CMK (cell line): ENCODE results near the gene ITCH.

Source experiments
- DNase-seq: peaks from one replicate; pipeline ENCODE4 v3.0.0-alpha.2; 2010; ENCODE audit warnings: low read depth

Gene ITCH

DNA sequence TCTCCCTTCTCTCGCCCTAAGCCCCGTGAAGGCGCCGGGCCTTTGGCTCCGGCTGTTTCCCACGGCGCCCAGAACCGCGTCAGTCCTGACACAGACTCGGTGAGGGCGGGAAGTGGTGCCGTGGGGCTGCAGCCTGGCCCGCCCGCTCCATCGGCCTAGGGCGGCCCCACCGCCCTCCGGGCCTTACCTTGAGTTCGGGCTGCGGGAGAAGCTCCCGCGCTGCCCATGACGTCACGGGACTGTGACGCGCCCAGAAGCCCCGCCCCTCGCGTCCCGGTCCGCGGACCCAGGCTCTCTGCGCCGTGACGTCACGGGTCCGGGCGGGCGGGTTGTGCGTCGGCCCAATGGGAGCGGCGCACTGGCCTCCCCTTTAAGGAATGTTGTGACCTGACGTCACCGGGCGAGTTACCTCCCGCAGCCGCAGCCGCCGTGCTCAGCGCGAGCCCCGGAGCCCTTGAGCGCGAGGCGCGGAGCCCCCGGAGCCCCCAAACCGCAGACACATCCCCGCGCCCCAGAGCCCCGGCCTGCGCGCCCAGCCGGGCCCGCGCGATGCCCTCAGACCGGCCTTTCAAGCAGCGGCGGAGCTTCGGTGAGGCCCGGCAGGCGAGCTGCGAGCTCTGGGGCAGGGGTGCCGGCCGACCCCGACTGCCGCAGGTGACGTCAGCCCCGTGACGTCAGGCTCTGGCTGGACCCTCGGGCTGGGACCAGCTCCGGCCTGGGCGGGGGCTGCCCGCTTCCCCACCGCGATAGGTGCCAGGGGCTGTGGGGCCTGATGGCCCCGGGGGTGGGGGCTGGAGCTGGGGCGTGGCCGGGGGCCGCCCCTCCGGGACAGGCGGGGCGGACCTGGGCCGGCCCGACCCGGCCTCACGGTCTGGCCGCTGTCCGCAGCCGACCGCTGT, 195.5 kb downstream of the ITCH start, which contains the start of gene MAP1LC3A:
Gene MAP1LC3A (plus strand): TSS at position 399 of the 899 bp plus-strand sequence. CDS start 151 bp downstream, at position 550.
- no peak for DNase-seq

DNA sequence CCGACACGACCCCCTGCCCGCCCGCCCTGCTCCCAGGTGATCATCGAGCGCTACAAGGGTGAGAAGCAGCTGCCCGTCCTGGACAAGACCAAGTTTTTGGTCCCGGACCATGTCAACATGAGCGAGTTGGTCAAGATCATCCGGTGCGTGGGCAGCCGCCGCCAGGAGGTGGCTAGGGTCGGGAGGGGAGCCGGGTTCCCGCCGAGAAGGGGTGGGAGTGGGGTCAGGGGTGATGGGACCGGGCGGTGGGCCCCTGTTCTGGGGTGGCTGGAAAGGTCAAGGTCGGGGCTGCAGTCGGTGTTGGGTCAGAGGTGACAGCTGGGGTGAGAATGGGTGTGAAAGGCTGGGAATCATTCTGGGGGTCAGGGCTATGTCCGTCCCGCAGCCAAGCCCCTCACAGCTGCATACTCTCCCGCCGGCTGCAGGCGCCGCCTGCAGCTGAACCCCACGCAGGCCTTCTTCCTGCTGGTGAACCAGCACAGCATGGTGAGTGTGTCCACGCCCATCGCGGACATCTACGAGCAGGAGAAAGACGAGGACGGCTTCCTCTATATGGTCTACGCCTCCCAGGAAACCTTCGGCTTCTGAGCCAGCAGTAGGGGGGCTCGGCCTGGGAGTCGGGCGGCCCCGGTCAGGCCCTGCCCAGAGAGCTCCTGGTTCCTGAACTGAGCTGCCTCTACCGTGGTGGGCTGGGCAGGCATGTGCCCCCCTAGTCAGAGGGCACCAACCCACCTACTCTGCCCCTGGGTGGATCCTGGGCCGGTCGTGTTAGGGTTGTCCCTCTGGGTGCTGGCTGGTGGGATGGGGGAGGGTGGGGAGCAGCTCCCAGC, 196.5 kb downstream of the ITCH start:
- DNase-seq = no peak

DNA sequence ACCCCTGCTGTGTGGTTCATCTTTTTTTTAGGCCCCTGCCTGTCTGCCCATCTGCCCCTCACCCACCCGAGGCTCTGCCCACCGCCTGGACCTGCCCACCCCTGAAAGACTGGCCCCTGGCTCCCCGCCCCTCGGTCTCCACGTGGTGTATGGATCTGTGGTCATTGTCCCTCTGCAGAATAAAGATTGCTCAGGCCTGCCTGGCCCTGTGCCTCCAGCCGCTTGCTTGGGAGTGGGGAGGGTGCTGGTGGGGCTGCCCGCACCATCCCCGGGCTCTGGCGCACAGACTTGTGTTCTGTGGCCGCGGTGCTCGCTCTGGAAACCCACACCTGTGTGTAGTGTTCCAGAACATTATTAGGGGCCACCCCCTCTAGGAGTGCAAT, 197.1 kb downstream of the ITCH start:
- DNase-seq = no peak

DNA sequence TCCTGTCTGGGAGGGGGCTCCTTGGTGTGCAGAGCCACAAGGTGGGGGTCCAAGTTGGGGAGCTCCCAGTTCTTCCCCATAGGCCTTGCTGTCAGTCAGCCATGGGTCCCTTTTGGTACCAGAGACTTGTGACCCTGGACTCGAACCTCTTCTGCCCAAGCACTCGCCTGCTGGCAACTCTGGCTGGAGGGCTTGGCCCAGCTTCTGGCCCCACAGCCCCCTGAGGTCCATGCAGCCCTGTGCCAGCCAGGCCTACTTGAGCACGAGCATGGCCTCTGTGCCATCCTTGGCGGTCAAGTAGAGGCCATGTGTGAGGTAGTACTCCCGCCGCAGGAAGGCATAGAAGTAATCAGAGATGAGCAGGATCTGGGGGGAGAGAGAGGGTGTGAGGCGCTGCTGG, 197.5 kb downstream of the ITCH start:
- DNase-seq = no peak
